Cardiac septum (tissue), 1 donor: Measurements from ENCODE around the gene ZBTB1. TPM values are rescaled to one million over a fixed set of nuclear protein-coding genes. Genes with fewer than 3 reads are reported as not detected.
"Not testable (repeated sequence)": the region's sequence is repeated elsewhere in the genome, so short reads cannot be mapped to it uniquely, and the experiment has no call there.

ENCODE experiments used
- DNase-seq: peaks from one replicate; pipeline ENCODE4 v3.0.0-alpha.2; 2020; ENCODE audit warnings: low spot score
- intact Hi-C: fragments of 100-400 bp; cut with DNase I; formaldehyde crosslinking; loops from one replicate; pipeline ENCODE4 v1.14.0; 2022
- total RNA-seq: library from RNA; stranded (reverse); fragmentation: NEBNext Ultra II Directional; extraction: Animal tissue kit (Norgen Biotek cat#: 25700); gene quantifications from one replicate; pipeline ENCODE4 v1.2.1, GENCODE V29; 2021
- donor health status: DM: no; HTN: no; CAD: no.

The ZBTB1 gene
- total RNA-seq, 1 donor from 2014 or later: 25.4 TPM

DNA sequence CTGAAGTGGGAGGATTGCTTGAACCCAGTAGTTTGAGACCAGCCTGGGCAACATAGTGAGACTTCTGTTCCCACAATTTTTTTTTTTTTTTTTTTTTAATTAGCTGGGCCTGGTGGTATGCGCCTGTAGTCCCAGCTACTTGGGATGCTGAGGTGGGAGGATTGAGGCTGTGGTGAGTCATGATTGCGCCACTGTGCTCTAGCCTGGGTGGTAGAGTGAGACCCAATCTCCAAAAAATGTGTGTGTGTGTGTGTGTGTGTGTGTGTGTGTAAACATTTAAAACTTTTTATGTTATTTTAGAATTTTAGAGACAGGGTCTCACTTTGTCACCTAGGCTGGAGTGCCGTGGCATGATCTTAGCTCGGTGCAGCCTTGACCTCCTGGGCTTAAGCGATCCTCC lies 52.0 kb downstream of the ZBTB1 start:
- intact Hi-C loops: no loop called here
- DNase-seq: no peak

DNA sequence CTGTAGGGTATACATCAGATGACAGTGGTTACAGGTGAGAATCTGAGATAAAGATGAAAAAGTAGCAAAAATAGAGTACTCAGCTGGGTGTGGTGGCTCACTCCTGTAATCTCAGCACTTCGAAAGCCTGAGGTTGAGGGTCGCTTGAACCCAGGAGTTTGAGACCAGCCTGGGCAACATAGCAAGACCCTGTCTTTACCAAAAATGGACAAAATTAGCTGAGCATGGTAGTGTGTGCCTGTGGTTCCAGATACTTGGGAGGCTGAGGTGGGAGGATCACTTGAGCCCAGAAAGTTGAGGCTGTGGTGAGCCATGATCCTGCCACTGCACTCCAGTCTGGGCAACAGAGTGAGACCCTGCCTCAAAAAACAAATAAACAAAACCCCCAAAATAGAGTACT lies 53.6 kb downstream of the ZBTB1 start:
- intact Hi-C loops, DNase-seq: not testable (repeated sequence)

DNA sequence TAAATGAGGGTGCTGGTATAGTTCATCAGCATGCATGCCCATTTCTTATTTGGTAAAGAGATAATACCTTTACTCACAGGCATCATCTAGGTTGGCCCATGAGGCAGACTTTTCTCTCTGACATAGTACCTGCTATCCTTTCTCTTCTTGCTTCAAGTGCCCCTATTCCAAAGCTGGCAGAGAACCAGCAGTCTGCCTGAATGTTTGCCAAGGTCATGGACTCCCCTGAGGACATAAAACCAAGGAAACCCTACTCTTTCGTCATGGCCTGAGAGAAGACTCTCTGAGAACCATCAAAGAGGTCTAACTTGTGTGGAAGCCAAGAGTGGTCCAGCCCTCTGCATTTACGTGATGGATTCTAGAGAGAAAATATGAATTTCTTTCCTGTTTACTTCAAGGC lies 57.1 kb downstream of the ZBTB1 start:
- intact Hi-C loops: no loop called here
- DNase-seq: no peak

DNA sequence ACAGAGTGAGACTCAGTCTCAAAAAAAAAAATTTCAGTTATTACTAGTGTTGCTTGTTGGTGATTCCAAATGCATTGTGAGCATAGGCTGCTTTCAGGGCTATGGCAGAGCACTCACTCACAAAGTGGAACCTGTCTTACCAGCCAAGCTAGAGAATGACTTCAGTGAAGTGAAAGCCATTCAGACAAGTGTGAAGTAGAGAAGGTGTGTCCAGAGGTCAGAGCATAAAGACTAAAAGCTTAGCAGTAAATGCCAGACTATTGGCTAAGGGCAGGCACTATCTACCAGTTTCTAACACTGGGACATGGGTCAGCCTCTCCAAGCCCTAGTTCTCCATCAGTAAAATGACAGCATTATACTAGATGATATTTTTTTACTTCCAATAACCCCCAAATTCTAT lies 57.9 kb downstream of the ZBTB1 start:
- DNase-seq: no peak
- intact Hi-C loops: no loop called here

DNA sequence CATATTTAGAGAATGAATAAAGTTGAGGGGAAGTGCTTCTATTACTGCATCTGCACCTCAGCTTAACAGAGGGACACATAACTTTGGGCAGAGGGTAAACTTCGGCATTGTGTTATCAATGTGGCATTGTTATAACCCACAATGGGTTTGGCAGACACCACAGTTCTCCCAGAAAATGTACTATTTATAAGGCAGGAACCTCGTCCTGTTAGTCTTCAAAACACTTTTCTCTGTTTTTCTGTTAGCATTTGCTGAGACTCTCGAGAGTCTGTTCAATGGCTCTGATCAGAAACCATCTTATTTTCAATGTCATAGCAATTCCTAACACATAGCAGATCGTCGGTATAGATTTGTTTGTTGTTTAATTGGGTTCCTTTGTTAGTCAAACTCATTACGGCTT lies 59.1 kb downstream of the ZBTB1 start:
- intact Hi-C loops: no loop called here
- DNase-seq: no peak

DNA sequence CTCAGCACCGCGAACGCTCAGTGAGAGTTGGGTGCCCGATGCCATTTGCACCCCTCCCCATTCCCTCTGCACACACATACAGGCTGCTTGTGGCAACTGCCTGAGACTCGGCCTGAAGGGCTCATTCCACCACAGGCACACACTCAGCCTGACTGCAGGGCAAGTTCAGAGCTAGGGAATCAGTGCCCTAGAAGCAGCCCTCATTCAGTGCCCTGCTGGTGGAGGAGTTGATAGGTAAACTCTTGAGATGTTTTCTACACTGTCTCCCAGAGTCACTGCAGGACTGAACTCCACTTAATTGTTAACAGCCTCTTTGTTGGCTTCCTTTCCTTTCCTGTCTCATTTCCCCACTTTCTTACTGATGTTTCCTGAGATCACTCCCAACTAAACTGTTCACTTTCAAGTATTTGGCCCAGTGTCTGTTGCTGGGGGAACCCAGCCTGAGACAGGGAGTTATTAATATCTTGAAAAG lies 62.1 kb downstream of the ZBTB1 start:
- DNase-seq: no peak
- intact Hi-C loops: no loop called here

DNA sequence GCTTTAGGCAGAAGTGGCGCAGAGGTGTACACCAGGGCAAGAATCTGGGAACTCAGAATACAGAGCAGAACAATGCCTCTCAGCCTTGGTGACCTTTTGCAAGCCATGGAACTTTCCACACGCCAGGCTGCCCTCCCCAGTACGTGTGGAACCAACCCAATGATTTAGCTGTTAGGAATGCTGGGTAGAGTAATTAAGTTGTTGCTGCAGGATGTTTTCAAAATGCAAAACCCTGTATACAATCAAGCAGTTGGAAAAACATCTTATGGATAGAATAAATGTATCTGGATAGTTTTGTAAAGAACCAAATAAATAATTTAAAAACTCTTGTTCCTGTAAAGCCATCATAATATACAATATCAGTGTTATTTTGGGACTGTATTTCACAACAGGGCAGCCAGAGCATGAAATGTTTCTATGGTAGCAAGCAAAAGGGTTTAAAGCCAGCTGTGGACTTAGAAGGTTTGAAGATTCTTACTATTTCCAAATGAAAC lies 64.6 kb downstream of the ZBTB1 start:
- DNase-seq: no peak
- intact Hi-C loops: no loop called here

DNA sequence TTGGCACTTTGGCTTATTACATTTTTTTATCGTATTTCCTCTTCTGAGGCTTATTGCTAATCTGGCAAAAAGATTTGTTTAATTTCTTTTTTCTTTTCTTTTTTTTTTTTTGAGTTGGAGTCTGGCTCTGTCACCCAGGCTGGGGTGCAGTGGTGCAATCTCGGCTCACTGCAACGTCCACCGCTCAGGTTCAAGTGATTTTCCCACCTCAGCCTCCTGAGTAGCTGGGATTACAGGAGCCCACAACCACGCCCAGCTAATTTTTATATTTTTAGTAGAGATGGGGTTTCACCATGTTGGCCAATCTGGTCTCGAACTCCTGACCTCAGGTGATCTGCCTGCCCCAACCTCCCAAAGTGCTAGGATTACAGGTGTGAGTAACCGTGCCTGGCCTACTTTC lies 65.1 kb downstream of the ZBTB1 start:
- DNase-seq, intact Hi-C loops: not testable (repeated sequence)

DNA sequence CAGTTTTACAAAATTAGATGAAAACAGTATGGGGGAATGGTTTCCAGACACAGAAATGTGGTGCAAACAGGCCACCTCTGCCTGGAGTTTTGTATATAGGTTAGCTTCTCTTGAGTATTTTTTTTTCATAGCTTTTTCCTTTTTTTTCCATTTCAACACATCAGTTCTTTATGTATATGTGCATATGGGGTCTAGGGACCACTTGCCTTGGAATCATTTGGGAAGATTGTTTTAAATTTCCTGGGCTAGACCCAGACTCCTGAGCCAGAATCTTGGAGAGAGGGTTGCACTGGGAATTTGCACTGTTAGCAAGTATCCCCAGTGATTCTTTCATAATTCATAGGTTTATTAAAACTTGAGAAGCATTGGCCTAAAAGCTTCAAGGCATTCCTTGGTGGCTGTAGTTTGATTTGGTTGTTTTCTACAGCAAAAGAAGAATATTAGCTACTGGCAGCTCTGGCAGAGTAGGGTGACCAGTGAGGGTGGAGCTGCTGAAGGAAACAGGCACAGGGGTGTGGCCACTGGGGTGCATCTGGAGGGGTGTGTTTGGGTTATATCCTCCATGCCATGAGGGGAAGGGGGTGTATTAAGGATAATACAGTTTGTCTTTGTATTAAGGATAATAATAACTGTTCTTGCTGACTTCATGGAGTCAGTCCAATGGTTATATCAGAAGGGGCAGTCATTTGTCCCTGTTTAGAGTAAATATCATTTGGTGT lies 68.0 kb downstream of the ZBTB1 start:
- intact Hi-C loops: no loop called here
- no peak for DNase-seq

DNA sequence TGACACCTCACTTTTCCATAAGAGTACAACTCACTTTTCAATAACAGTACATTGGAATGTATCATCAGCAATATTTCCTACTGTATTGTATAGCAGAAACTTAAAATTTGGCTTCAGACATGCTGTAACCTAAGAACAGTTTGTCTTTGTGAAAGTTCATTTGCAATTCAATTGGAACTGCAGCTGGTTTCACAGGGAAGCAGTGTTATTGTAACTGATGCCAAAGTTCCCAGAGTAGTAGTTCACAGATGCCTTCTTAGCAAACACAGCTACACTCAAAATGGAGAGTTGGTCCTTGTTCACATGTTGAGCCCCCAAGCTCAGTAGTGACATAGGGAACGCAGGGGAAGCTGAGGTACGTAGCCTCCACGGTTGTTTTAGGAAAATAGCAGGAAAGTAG lies 68.5 kb downstream of the ZBTB1 start:
- no peak for DNase-seq

More for the DNA sequence above, 68.5 kb downstream of the ZBTB1 start:
- intact Hi-C loops: no loop called here

Other genes with a start within 250 kb of the ZBTB1 start
- gene ESR2, start 210.4 kb upstream of the ZBTB1 start, total RNA-seq: 0.38 TPM
- gene MTHFD1, start 116.4 kb upstream of the ZBTB1 start, total RNA-seq: 46.3 TPM
- 0.51 TPM for gene AKAP5, start 39.3 kb upstream of the ZBTB1 start, total RNA-seq
- 21.4 TPM for gene ZBTB25, start 932 bp upstream of the ZBTB1 start, total RNA-seq
- gene HSPA2, start 36.0 kb downstream of the ZBTB1 start, total RNA-seq: 74.9 TPM
- gene PPP1R36, start 45.2 kb downstream of the ZBTB1 start, total RNA-seq: 0.94 TPM
- gene PLEKHG3, start 199.7 kb downstream of the ZBTB1 start, total RNA-seq: 22.5 TPM